Measurements from ENCODE around the gene RAD18. TPM values are rescaled to one million over a fixed set of nuclear protein-coding genes. Genes with fewer than 3 reads are reported as not detected.
A peak's percentile ranks its signal among the peaks of the same experiment; 100 is the strongest.

Gene RAD18
- total RNA-seq, 4 donors from 2014 or later = 4.7 to 15.6 (median 8.5) TPM

DNA sequence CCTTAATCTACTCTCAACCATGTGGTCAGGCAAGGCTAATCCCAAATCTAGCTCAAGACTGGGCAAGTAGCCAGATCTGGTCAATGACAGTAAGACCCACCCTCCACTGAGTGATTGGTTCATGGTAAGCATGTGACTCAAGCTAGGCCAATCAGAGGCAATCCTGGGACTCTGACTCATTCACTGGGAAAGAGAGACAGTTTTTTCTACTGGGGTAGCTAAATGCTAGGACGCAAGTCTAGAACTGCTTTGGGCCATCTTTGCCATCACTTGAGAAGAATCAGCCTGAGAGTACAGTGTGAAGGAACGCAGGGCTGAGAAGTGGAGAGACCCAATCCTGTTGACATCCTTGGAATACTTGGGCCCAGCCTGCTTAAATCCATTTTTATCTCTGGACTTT is 9.4 kb upstream of the RAD18 start:
- H3K27ac ChIP-seq = no peak overlapping the region
- H3K9me3 ChIP-seq = no peaks in the 10 kb centered on the region
- no peak overlapping the region for H3K4me3 ChIP-seq
- H3K36me3 ChIP-seq = no peaks in the 10 kb centered on the region
- 87% methylated on average over 2 of the region's 2 CpGs for WGBS
- no peaks in the 10 kb centered on the region for H3K4me1 ChIP-seq
- H3K27me3 ChIP-seq = peaks cover 30% of the 10 kb centered on the region
- TF ChIP-seq EP300 (IDR thresholded peaks at IDR 0.05) = no peak
- no peak for TF ChIP-seq POLR2AphosphoS5 (IDR thresholded peaks at IDR 0.05)
- no peak for TF ChIP-seq POLR2A (IDR thresholded peaks at IDR 0.05)
- TF ChIP-seq, protein P1, sequence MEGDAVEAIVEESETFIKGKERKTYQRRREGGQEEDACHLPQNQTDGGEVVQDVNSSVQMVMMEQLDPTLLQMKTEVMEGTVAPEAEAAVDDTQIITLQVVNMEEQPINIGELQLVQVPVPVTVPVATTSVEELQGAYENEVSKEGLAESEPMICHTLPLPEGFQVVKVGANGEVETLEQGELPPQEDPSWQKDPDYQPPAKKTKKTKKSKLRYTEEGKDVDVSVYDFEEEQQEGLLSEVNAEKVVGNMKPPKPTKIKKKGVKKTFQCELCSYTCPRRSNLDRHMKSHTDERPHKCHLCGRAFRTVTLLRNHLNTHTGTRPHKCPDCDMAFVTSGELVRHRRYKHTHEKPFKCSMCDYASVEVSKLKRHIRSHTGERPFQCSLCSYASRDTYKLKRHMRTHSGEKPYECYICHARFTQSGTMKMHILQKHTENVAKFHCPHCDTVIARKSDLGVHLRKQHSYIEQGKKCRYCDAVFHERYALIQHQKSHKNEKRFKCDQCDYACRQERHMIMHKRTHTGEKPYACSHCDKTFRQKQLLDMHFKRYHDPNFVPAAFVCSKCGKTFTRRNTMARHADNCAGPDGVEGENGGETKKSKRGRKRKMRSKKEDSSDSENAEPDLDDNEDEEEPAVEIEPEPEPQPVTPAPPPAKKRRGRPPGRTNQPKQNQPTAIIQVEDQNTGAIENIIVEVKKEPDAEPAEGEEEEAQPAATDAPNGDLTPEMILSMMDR (IDR thresholded peaks at IDR 0.05) = no peak
- no peak for DNase-seq (ENCODE audit: low spot score in 2 of 2)

DNA sequence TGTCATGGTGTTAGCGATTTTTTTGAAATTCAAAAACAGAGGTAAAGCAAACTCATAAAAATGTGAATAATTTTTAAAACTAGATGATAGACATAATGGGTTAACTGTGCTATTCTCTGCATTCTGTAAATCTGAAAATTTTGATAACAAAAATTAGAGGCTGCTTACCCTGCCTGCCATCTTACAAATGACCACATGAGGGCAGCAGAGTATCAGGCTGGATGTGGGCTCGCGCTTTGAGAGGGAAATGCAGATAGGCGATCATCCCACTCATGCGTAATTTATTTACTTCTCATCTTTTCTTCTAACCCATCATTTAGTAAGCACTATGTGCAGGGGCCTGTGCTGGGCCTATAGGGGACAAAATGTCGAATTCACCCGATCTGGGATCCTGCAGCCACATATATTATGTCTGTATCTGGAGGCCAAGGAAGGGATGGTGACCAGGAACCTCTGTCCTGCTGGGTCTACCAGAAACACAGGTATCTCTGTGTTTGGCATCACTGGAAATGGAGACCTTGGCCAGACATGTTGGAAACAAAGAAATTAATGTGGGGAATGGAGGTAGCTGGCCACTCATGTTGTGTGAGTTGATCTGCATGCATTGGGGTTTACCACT is 7.8 kb upstream of the RAD18 start:
- 0% methylated on average over 7 of the region's 7 CpGs for WGBS
- Histone ChIP-seq H3K27me3 (peaks cover 20% of the 10 kb centered on the region), H3K9me3 (no peaks in the 10 kb centered on the region), H3K4me1 (no peaks in the 10 kb centered on the region), H3K4me3 (no peak overlapping the region), H3K27ac (no peak overlapping the region), H3K36me3 (no peaks in the 10 kb centered on the region)
- no peak for TF ChIP-seq POLR2AphosphoS5 (IDR thresholded peaks at IDR 0.05)
- TF ChIP-seq, protein P1 (IDR thresholded peaks at IDR 0.05) = peak; percentile 97
- TF ChIP-seq EP300 (IDR thresholded peaks at IDR 0.05) = no peak
- no peak for TF ChIP-seq POLR2A (IDR thresholded peaks at IDR 0.05)
- no peak for DNase-seq (ENCODE audit: low spot score in 2 of 2)

DNA sequence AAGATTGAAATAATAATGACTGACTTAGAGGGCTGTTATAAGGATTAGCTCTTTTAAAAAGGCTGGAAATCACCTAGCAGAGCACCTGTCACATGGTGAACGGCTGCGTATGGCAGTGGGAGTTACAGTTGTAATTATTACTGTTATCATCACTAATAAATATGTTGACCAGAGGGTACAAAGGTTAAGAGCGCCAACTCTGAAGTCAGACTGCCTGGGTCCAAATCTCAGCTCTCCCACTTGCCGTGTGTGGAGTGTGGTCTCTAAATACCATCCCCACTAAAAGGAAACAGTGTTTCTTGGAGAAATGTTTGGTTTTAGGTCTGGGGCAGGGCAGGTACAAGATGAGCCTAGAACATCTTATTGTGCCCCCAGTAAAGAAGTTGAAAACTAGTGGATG is 6.0 kb upstream of the RAD18 start:
- H3K27ac ChIP-seq = no peak overlapping the region
- 65% methylated on average over 4 of the region's 4 CpGs for WGBS
- TF ChIP-seq EP300 (IDR thresholded peaks at IDR 0.05) = no peak
- TF ChIP-seq POLR2AphosphoS5 (IDR thresholded peaks at IDR 0.05) = no peak

DNA sequence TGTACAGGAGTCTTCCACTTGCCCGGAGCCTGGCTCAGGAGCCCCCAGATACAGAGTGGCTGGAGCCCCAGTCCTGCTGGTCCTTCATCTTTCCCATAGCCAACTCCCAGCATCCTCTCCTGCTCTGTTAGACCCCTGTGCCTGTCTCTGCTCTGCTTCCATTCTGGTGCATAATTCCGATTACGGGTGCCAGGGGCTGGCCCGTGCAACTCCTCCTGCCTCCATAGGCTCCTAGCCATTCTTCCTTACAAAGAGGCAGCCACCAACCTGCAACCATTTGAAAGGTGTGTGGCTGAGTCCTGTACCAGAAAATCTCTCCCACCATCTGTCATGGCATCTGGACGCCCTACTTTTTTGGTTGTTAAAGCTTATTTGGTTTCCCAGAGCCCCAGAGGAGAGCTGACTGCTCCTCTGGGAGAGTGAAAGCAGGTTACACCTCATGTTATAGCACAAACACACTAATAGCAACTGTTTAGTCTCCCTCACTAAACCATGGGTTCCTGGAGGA is 5.2 kb upstream of the RAD18 start:
- H3K4me3 ChIP-seq = no peak overlapping the region
- no peaks in the 10 kb centered on the region for H3K9me3 ChIP-seq
- no peak for TF ChIP-seq POLR2A (IDR thresholded peaks at IDR 0.05)
- TF ChIP-seq, protein P1 (IDR thresholded peaks at IDR 0.05) = no peak
- H3K4me1 ChIP-seq = peaks cover 19% of the 10 kb centered on the region
- no peaks in the 10 kb centered on the region for H3K36me3 ChIP-seq
- DNase-seq (ENCODE audit: low spot score in 2 of 2) = no peak
- H3K27ac ChIP-seq = no peak overlapping the region
- peaks cover 16% of the 10 kb centered on the region for H3K27me3 ChIP-seq
- 76% methylated on average over 5 of the region's 5 CpGs for WGBS

More for the DNA sequence above, 6.0 kb upstream of the RAD18 start:
- H3K4me3 ChIP-seq = no peak overlapping the region
- no peak for DNase-seq (ENCODE audit: low spot score in 2 of 2)
- H3K9me3 ChIP-seq = no peaks in the 10 kb centered on the region
- H3K4me1 ChIP-seq = peaks cover 14% of the 10 kb centered on the region
- peaks cover 16% of the 10 kb centered on the region for H3K27me3 ChIP-seq
- H3K36me3 ChIP-seq = no peaks in the 10 kb centered on the region

DNA sequence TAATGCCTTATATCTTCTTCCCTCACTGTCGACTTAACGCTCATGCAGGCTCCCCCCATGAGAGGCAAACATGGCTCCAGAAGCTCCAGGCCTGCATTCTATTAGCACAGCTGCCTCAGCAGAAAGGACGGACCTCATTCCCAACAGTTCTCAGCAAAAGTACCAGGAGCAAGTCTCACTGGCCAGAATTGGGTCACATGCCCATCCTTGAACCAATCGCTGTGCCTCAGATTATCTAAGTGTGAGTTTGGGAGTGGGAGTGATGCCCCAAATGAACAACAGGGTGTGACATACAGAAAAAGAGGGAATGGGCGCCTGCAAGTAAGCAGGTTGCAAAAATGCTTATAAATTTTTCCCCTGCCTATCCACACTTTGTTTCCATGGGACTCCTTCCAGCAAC is 4.3 kb upstream of the RAD18 start:
- Histone ChIP-seq H3K9me3 (no peaks in the 10 kb centered on the region), H3K27me3 (peaks cover 16% of the 10 kb centered on the region), H3K27ac (no peak overlapping the region), H3K36me3 (no peaks in the 10 kb centered on the region), H3K4me3 (no peak overlapping the region), H3K4me1 (peaks cover 23% of the 10 kb centered on the region)
- TF ChIP-seq EP300 (IDR thresholded peaks at IDR 0.05) (no peak), POLR2AphosphoS5 (IDR thresholded peaks at IDR 0.05) (no peak), POLR2A (IDR thresholded peaks at IDR 0.05) (no peak)
- TF ChIP-seq, protein P1 (IDR thresholded peaks at IDR 0.05) = no peak
- no peak for DNase-seq (ENCODE audit: low spot score in 2 of 2)
- 85% methylated on average over 5 of the region's 5 CpGs for WGBS
